Muscle of leg (tissue), 11 donors: Measurements from ENCODE around the gene GEMIN5. TPM values are rescaled to one million over a fixed set of nuclear protein-coding genes. Genes with fewer than 3 reads are reported as not detected.

Experiments used
- DNase-seq: peaks from one replicate; pipeline ENCODE4 v3.0.0; 2013
- H3K27ac ChIP-seq: one replicate; pipeline ENCODE4 v1.5.1; 2013; ENCODE audit warnings: mild to moderate bottlenecking, low read length, control low read depth
- H3K27me3 ChIP-seq: one replicate; pipeline ENCODE4 v1.6.1; 2013; ENCODE audit warnings: low read length; ENCODE audit not compliant: control insufficient read depth, insufficient read depth
- H3K36me3 ChIP-seq: one replicate; pipeline ENCODE4 v1.6.1; 2013; ENCODE audit warnings: low read length; ENCODE audit not compliant: control insufficient read depth, insufficient read depth
- H3K4me1 ChIP-seq: one replicate; pipeline ENCODE4 v1.6.1; 2013; ENCODE audit warnings: low read length; ENCODE audit not compliant: control insufficient read depth, insufficient read depth
- H3K4me3 ChIP-seq: one replicate; pipeline ENCODE4 v1.5.1; 2013; ENCODE audit warnings: low read length, control low read depth
- H3K9me3 ChIP-seq: replicated peaks from 2 replicates; pipeline ENCODE4 v1.6.1; 2013; ENCODE audit warnings: low read depth, low read length; ENCODE audit not compliant: control insufficient read depth
- WGBS: methylation state at CpG from one replicate; pipeline ENCODE4 v1.1.5; 2013; ENCODE audit warnings: missing lambda C conversion rate; ENCODE audit not compliant: insufficient coverage; 5-methylcytosine and 5-hydroxymethylcytosine counted together
- polyA plus RNA-seq, 8 donors: library from polyadenylated mRNA; unstranded; fragments of 120-200 nt; gene quantifications; one replicate each; pipeline versions ENCODE4 v1.2.1 to v1.2.3, GENCODE V29; 2013; ENCODE audit warnings: inconsistent platforms in 1 of 8, low replicate concordance in 1 of 8; ENCODE audit not compliant: insufficient read length in 8 of 8, insufficient read depth in 1 of 8
- total RNA-seq: library from RNA; stranded (reverse); fragments of 120-200 nt; gene quantifications from one replicate; pipeline ENCODE4 v1.2.4, GENCODE V29; 2013

Gene GEMIN5
- total and polyA plus RNA-seq, 9 donors: 12.3 to 17.6 (median 15.7) TPM

GRCh38 chr5:154892369-154892771, 45.6 kb downstream of the GEMIN5 start:
- WGBS: 84% methylated on average over 11 of the region's 13 CpGs
- no peak overlapping the region for H3K27ac ChIP-seq
- no peaks in the 10 kb centered on the region for H3K9me3 ChIP-seq
- no peaks in the 10 kb centered on the region for H3K27me3 ChIP-seq
- DNase-seq: no peak
- peaks cover 78% of the 10 kb centered on the region for H3K36me3 ChIP-seq
- H3K4me3 ChIP-seq: no peak overlapping the region
- H3K4me1 ChIP-seq: no peaks in the 10 kb centered on the region

GRCh38 chr5:154885439-154885838, 52.6 kb downstream of the GEMIN5 start:
- no peaks in the 10 kb centered on the region for H3K27me3 ChIP-seq
- peaks cover 18% of the 10 kb centered on the region for H3K9me3 ChIP-seq
- peak; percentile 25 for DNase-seq
- 100% methylated on average over 1 of the region's 2 CpGs for WGBS
- no peak overlapping the region for H3K4me3 ChIP-seq
- no peak overlapping the region for H3K27ac ChIP-seq
- no peaks in the 10 kb centered on the region for H3K4me1 ChIP-seq
- peaks cover 54% of the 10 kb centered on the region for H3K36me3 ChIP-seq

GRCh38 chr5:154884424-154884823, 53.6 kb downstream of the GEMIN5 start:
- H3K36me3 ChIP-seq: peaks cover 46% of the 10 kb centered on the region
- peaks cover 18% of the 10 kb centered on the region for H3K9me3 ChIP-seq

GRCh38 chr5:154881986-154882385, 56.0 kb downstream of the GEMIN5 start:
- H3K9me3 ChIP-seq: peaks cover 27% of the 10 kb centered on the region

More at GRCh38 chr5:154884424-154884823, 53.6 kb downstream of the GEMIN5 start:
- no peak overlapping the region for H3K27ac ChIP-seq
- no peak overlapping the region for H3K4me3 ChIP-seq
- H3K4me1 ChIP-seq: no peaks in the 10 kb centered on the region
- DNase-seq: no peak
- WGBS: 86% methylated on average over 7 of the region's 8 CpGs
- H3K27me3 ChIP-seq: no peaks in the 10 kb centered on the region

GRCh38 chr5:154878642-154879335, 59.2 kb downstream of the GEMIN5 start:
- Histone ChIP-seq H3K4me1 (no peaks in the 10 kb centered on the region), H3K36me3 (peaks cover 26% of the 10 kb centered on the region), H3K9me3 (peaks cover 10% of the 10 kb centered on the region), H3K27me3 (no peaks in the 10 kb centered on the region), H3K27ac (no peak overlapping the region), H3K4me3 (no peak overlapping the region)
- DNase-seq: no peak
- WGBS: 93% methylated on average over 9 of the region's 14 CpGs

More at GRCh38 chr5:154881986-154882385, 56.0 kb downstream of the GEMIN5 start:
- Histone ChIP-seq H3K4me3 (no peak overlapping the region), H3K36me3 (peaks cover 31% of the 10 kb centered on the region), H3K27ac (no peak overlapping the region), H3K27me3 (no peaks in the 10 kb centered on the region), H3K4me1 (no peaks in the 10 kb centered on the region)
- no CpG with 5 or more reads among the region's 4 CpGs for WGBS
- DNase-seq: peak; percentile 44

- Histone ChIP-seq H3K4me1 (no peaks in the 10 kb centered on the region), H3K36me3 (peaks cover 42% of the 10 kb centered on the region), H3K27me3 (no peaks in the 10 kb centered on the region), H3K4me3 (no peak overlapping the region), H3K27ac (no peak overlapping the region), H3K9me3 (peaks cover 6% of the 10 kb centered on the region)
- no peak for DNase-seq
- WGBS: 100% methylated on average over 2 of the region's 5 CpGs
Measured at GRCh38 chr5:154873791-154874331, 64.2 kb downstream of the GEMIN5 start.

GRCh38 chr5:154871734-154872133, 66.3 kb downstream of the GEMIN5 start:
- Histone ChIP-seq H3K4me3 (no peak overlapping the region), H3K27ac (no peak overlapping the region), H3K36me3 (peaks cover 46% of the 10 kb centered on the region), H3K27me3 (no peaks in the 10 kb centered on the region), H3K4me1 (no peaks in the 10 kb centered on the region), H3K9me3 (no peaks in the 10 kb centered on the region)
- no peak for DNase-seq
- WGBS: 91% methylated on average over 3 of the region's 4 CpGs

GRCh38 chr5:154868702-154869101, 69.3 kb downstream of the GEMIN5 start:
- WGBS: 77% methylated on average over 3 of the region's 5 CpGs
- H3K4me3 ChIP-seq: no peak overlapping the region
- peaks cover 38% of the 10 kb centered on the region for H3K36me3 ChIP-seq
- no peak for DNase-seq
- H3K4me1 ChIP-seq: no peaks in the 10 kb centered on the region
- no peaks in the 10 kb centered on the region for H3K9me3 ChIP-seq
- no peaks in the 10 kb centered on the region for H3K27me3 ChIP-seq
- no peak overlapping the region for H3K27ac ChIP-seq

GRCh38 chr5:154866841-154867240, 71.2 kb downstream of the GEMIN5 start:
- Histone ChIP-seq H3K36me3 (peaks cover 30% of the 10 kb centered on the region), H3K4me3 (no peak overlapping the region), H3K27me3 (no peaks in the 10 kb centered on the region), H3K9me3 (no peaks in the 10 kb centered on the region), H3K4me1 (no peaks in the 10 kb centered on the region), H3K27ac (no peak overlapping the region)
- DNase-seq: no peak
- WGBS: 100% methylated on average over 1 of the region's 2 CpGs

GRCh38 chr5:154865466-154866184, 72.4 kb downstream of the GEMIN5 start:
- Histone ChIP-seq H3K4me3 (no peak overlapping the region), H3K36me3 (peaks cover 26% of the 10 kb centered on the region), H3K27ac (no peak overlapping the region), H3K27me3 (no peaks in the 10 kb centered on the region), H3K4me1 (no peaks in the 10 kb centered on the region), H3K9me3 (no peaks in the 10 kb centered on the region)
- WGBS: no CpG with 5 or more reads among the region's 5 CpGs
- DNase-seq: no peak
